Hepatocyte (in vitro differentiated cells): ENCODE results near the gene NPL.

Experiments used
- EZH2 ChIP-seq: fragments of 200-600 bp; sonication (generic); IDR thresholded peaks from 2 replicates; pipeline ENCODE4 v1.6.1; 2016; ENCODE audit warnings: antibody characterized with exemption, mild to moderate bottlenecking, borderline replicate concordance
- TF ChIP-seq, protein P1 (sequence below): fragments of 200-600 bp; sonication (generic); IDR thresholded peaks from 2 replicates; pipeline ENCODE4 v1.5.1; 2016; ENCODE audit warnings: antibody characterized with exemption, mild to moderate bottlenecking; ENCODE audit not compliant: poor library complexity

DNA sequence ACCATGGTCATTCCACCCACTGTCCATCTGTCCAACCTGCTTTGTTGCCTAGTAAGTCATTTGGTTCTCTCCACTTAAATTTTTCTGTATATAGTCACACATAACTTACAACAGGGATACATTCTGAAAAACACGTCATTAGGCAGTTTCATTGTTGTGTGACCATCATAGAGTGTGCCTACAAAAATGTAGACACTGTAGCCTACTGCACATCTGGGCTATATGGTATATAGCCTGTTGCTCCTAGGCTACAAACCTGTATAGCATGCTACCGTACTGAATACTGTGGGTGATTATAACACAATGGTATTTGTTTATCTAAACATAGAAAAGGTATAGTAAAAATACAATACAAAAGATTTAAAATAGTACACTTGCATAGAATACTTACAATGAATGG is 10.0 kb upstream of the NPL start:
- TF ChIP-seq, protein P1, sequence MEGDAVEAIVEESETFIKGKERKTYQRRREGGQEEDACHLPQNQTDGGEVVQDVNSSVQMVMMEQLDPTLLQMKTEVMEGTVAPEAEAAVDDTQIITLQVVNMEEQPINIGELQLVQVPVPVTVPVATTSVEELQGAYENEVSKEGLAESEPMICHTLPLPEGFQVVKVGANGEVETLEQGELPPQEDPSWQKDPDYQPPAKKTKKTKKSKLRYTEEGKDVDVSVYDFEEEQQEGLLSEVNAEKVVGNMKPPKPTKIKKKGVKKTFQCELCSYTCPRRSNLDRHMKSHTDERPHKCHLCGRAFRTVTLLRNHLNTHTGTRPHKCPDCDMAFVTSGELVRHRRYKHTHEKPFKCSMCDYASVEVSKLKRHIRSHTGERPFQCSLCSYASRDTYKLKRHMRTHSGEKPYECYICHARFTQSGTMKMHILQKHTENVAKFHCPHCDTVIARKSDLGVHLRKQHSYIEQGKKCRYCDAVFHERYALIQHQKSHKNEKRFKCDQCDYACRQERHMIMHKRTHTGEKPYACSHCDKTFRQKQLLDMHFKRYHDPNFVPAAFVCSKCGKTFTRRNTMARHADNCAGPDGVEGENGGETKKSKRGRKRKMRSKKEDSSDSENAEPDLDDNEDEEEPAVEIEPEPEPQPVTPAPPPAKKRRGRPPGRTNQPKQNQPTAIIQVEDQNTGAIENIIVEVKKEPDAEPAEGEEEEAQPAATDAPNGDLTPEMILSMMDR, result no peak
- TF ChIP-seq EZH2, result no peak
